ENCODE measurements around the gene BECN2. TPM values are rescaled to one million over a fixed set of nuclear protein-coding genes. Genes with fewer than 3 reads are reported as not detected.

The BECN2 gene
- total and polyA plus RNA-seq, 2 experiments from 2014 or later: not detected

DNA sequence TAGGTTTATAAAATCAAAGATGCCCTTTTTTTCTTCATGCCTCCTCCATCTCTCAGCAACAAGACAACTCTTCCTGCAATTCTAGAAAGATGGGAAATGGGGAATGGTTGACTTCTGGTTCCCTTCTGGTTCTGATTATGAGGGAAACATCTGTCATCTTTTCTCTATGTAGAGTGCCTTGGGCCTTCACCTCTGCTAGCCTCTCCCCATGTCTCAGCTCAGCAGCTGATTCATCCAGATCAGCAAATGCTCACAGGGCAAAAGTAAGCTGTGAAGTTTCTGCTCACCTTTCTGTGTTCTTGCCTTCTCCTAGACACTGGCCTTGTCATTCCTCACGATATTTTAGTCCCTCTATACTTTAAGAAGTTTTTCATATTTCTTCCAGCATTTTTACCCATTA lies 17.8 kb upstream of the BECN2 start:
- H3K27me3 ChIP-seq: no peaks in the 10 kb centered on the region
- H3K27ac ChIP-seq: no peak overlapping the region
- WGBS (ENCODE audit: low lambda C conversion rate, missing lambda C conversion rate): 72% methylated on average over 1 of the region's 1 CpG
- H4K20me1 ChIP-seq (ENCODE audit: insufficient read depth, poor library complexity, severe bottlenecking): no peaks in the 10 kb centered on the region
- H3K9me2 ChIP-seq (replicated peaks; ENCODE audit: insufficient read depth): no peaks in the 10 kb centered on the region
- H3K9me3 ChIP-seq (ENCODE audit: low read depth): no peaks in the 10 kb centered on the region
- no peaks in the 10 kb centered on the region for H3K79me2 ChIP-seq
- H2AFZ ChIP-seq: no peak overlapping the region
- DNase-seq (ENCODE audit: low spot score): no peak
- H3K4me2 ChIP-seq: no peak overlapping the region
- no peaks in the 10 kb centered on the region for H3K36me3 ChIP-seq (replicated peaks; ENCODE audit: insufficient read depth, low read depth)
- H3K4me3 ChIP-seq: no peak overlapping the region
- H3K4me1 ChIP-seq (ENCODE audit: insufficient read depth): no peaks in the 10 kb centered on the region
- TF ChIP-seq CTCF (IDR thresholded peaks at IDR 0.05; ENCODE audit: poor library complexity) (no peak), EZH2phosphoT487 (IDR thresholded peaks at IDR 0.05; ENCODE audit: low read depth, severe bottlenecking, unreplicated experiment) (no peak), EZH2 (IDR thresholded peaks at IDR 0.05; ENCODE audit: borderline replicate concordance) (no peak)

- 78% methylated on average over 4 of the region's 4 CpGs for WGBS (ENCODE audit: low lambda C conversion rate, missing lambda C conversion rate)
- H3K9me3 ChIP-seq (ENCODE audit: low read depth): no peaks in the 10 kb centered on the region
- no peaks in the 10 kb centered on the region for H4K20me1 ChIP-seq (ENCODE audit: insufficient read depth, poor library complexity, severe bottlenecking)
- no peaks in the 10 kb centered on the region for H3K27me3 ChIP-seq
- H3K4me3 ChIP-seq: no peak overlapping the region
- H3K4me1 ChIP-seq (ENCODE audit: insufficient read depth): no peaks in the 10 kb centered on the region
- DNase-seq (ENCODE audit: low spot score): no peak
- H3K79me2 ChIP-seq: no peaks in the 10 kb centered on the region
- no peak overlapping the region for H3K27ac ChIP-seq
- no peak overlapping the region for H2AFZ ChIP-seq
- no peak overlapping the region for H3K4me2 ChIP-seq
- no peaks in the 10 kb centered on the region for H3K36me3 ChIP-seq (replicated peaks; ENCODE audit: insufficient read depth, low read depth)
- H3K9me2 ChIP-seq (replicated peaks; ENCODE audit: insufficient read depth): no peaks in the 10 kb centered on the region
- TF ChIP-seq EZH2phosphoT487 (IDR thresholded peaks at IDR 0.05; ENCODE audit: low read depth, severe bottlenecking, unreplicated experiment) (no peak), CTCF (IDR thresholded peaks at IDR 0.05; ENCODE audit: poor library complexity) (no peak), EZH2 (IDR thresholded peaks at IDR 0.05; ENCODE audit: borderline replicate concordance) (no peak)
Observed at GRCh38 chr1:241942738-241943137, 14.8 kb upstream of the BECN2 start.

DNA sequence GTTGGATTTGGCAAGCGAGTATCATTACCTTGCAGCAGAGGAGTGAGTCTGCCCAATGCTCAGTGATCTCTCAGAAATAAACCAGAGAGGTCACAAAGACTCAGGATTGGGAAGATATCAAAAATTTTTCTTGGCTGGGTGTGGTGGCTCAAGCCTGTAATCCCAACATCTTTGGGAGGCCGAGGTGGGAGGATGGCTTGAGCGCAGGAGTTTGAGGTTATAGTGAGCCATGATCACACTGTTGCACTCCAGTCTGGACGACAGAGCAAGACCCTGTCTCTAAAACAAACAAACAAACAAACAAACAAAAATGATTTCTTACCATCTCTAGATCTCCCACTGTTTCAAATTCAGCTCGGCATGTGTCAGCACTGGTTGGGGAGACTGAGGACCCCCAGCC lies 13.3 kb upstream of the BECN2 start:
- no peaks in the 10 kb centered on the region for H3K4me1 ChIP-seq (ENCODE audit: insufficient read depth)
- no peak for DNase-seq (ENCODE audit: low spot score)
- TF ChIP-seq EZH2 (IDR thresholded peaks at IDR 0.05; ENCODE audit: borderline replicate concordance) (no peak), EZH2phosphoT487 (IDR thresholded peaks at IDR 0.05; ENCODE audit: low read depth, severe bottlenecking, unreplicated experiment) (no peak), CTCF (IDR thresholded peaks at IDR 0.05; ENCODE audit: poor library complexity) (no peak)
- no peaks in the 10 kb centered on the region for H3K9me3 ChIP-seq (ENCODE audit: low read depth)
- no peaks in the 10 kb centered on the region for H4K20me1 ChIP-seq (ENCODE audit: insufficient read depth, poor library complexity, severe bottlenecking)
- no peak overlapping the region for H2AFZ ChIP-seq
- H3K4me3 ChIP-seq: no peak overlapping the region
- H3K27ac ChIP-seq: no peak overlapping the region
- no peaks in the 10 kb centered on the region for H3K79me2 ChIP-seq
- H3K4me2 ChIP-seq: no peak overlapping the region
- H3K27me3 ChIP-seq: no peaks in the 10 kb centered on the region
- 95% methylated on average over 5 of the region's 5 CpGs for WGBS (ENCODE audit: low lambda C conversion rate, missing lambda C conversion rate)
- no peaks in the 10 kb centered on the region for H3K9me2 ChIP-seq (replicated peaks; ENCODE audit: insufficient read depth)
- H3K36me3 ChIP-seq (replicated peaks; ENCODE audit: insufficient read depth, low read depth): no peaks in the 10 kb centered on the region

DNA sequence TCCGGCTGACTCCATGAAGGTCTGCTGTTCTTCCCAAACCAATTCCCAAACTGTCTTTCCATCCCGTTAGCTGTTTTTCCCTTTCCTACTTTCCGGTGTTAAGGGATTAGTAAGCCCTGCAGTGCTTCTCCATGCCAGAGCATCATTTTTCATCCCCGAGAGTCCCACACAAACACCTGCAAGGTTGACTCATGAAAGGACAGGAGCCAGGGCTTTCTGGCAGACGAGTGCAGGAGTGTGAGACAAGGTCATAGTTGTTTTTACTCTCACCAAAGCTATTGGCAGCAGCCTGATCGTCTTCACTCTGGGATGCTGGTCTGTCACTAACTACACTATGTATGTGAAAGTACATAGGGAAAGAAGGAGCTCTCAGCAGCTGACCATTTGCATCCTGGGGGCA lies 10.2 kb upstream of the BECN2 start:
- H3K36me3 ChIP-seq (replicated peaks; ENCODE audit: insufficient read depth, low read depth): no peaks in the 10 kb centered on the region
- no peak overlapping the region for H3K4me2 ChIP-seq
- no peak for TF ChIP-seq EZH2phosphoT487 (IDR thresholded peaks at IDR 0.05; ENCODE audit: low read depth, severe bottlenecking, unreplicated experiment)
- TF ChIP-seq EZH2 (IDR thresholded peaks at IDR 0.05; ENCODE audit: borderline replicate concordance): no peak
- TF ChIP-seq CTCF (IDR thresholded peaks at IDR 0.05; ENCODE audit: poor library complexity): no peak
- no peak overlapping the region for H2AFZ ChIP-seq
- no peak for DNase-seq (ENCODE audit: low spot score)
- H3K9me3 ChIP-seq (ENCODE audit: low read depth): no peaks in the 10 kb centered on the region
- H3K4me3 ChIP-seq: no peak overlapping the region
- WGBS (ENCODE audit: low lambda C conversion rate, missing lambda C conversion rate): 85% methylated on average over 6 of the region's 6 CpGs
- no peaks in the 10 kb centered on the region for H4K20me1 ChIP-seq (ENCODE audit: insufficient read depth, poor library complexity, severe bottlenecking)
- H3K4me1 ChIP-seq (ENCODE audit: insufficient read depth): no peaks in the 10 kb centered on the region
- no peaks in the 10 kb centered on the region for H3K79me2 ChIP-seq
- no peak overlapping the region for H3K27ac ChIP-seq
- H3K27me3 ChIP-seq: no peaks in the 10 kb centered on the region
- no peaks in the 10 kb centered on the region for H3K9me2 ChIP-seq (replicated peaks; ENCODE audit: insufficient read depth)
